ENCODE measurements around the gene ATF2.
A peak's percentile ranks its signal among the peaks of the same experiment; 100 is the strongest.
"Not testable (repeated sequence)": the region's sequence is repeated elsewhere in the genome, so short reads cannot be mapped to it uniquely, and the experiment has no call there.

The ATF2 gene

GRCh38 chr2:175164235-175164634, 3.8 kb downstream of the ATF2 start:
- DNase-seq: no peak

GRCh38 chr2:175158894-175159293, 9.1 kb downstream of the ATF2 start:
- no peak for DNase-seq

- DNase-seq: no peak
Observed at GRCh38 chr2:175156534-175156933, 11.5 kb downstream of the ATF2 start.

GRCh38 chr2:175154661-175155082, 13.3 kb downstream of the ATF2 start:
- no peak for DNase-seq

- no peak for DNase-seq
Observed at GRCh38 chr2:175152242-175152641, 15.8 kb downstream of the ATF2 start.

- no peak for DNase-seq
Observed at GRCh38 chr2:175151791-175152190, 16.2 kb downstream of the ATF2 start.

GRCh38 chr2:175147186-175147585, 20.8 kb downstream of the ATF2 start:
- no peak for DNase-seq

GRCh38 chr2:175143678-175144077, 24.3 kb downstream of the ATF2 start:
- no peak for DNase-seq

- DNase-seq: no peak
Observed at GRCh38 chr2:175143191-175143590, 24.8 kb downstream of the ATF2 start.

GRCh38 chr2:175140332-175140731, 27.7 kb downstream of the ATF2 start:
- no peak for DNase-seq

- no peak for DNase-seq
Observed at GRCh38 chr2:175137793-175138192, 30.2 kb downstream of the ATF2 start.

GRCh38 chr2:175136334-175137215, 31.4 kb downstream of the ATF2 start:
- no peak for DNase-seq

GRCh38 chr2:175135862-175136261, 32.1 kb downstream of the ATF2 start:
- DNase-seq: no peak

GRCh38 chr2:175135177-175135576, 32.8 kb downstream of the ATF2 start:
- DNase-seq: no peak

- no peak for DNase-seq
Observed at GRCh38 chr2:175131252-175131651, 36.8 kb downstream of the ATF2 start.

- no peak for DNase-seq
Observed at GRCh38 chr2:175126661-175127060, 41.3 kb downstream of the ATF2 start.

GRCh38 chr2:175123254-175123653, 44.7 kb downstream of the ATF2 start:
- no peak for DNase-seq

- peak; percentile 30 for DNase-seq
Observed at GRCh38 chr2:175111200-175111657, 56.8 kb downstream of the ATF2 start.

- DNase-seq: not testable (repeated sequence)
Observed at GRCh38 chr2:175108091-175108490, 59.9 kb downstream of the ATF2 start.

GRCh38 chr2:175107146-175107545, 60.9 kb downstream of the ATF2 start:
- no peak for DNase-seq

- DNase-seq: peak; percentile 52
Observed at GRCh38 chr2:175103191-175103590, 64.8 kb downstream of the ATF2 start.

GRCh38 chr2:175101514-175101913, 66.5 kb downstream of the ATF2 start:
- DNase-seq: no peak

GRCh38 chr2:175097297-175097696, 70.7 kb downstream of the ATF2 start:
- no peak for DNase-seq

GRCh38 chr2:175084117-175084516, 83.9 kb downstream of the ATF2 start:
- DNase-seq: not testable (repeated sequence)

GRCh38 chr2:175080479-175080878, 87.5 kb downstream of the ATF2 start:
- DNase-seq: no peak
